Osteocyte (in vitro differentiated cells): ENCODE measurements around the gene EEF1AKMT4. TPM values are rescaled to one million over a fixed set of nuclear protein-coding genes. Genes with fewer than 3 reads are reported as not detected.
A peak's percentile ranks its signal among the peaks of the same experiment; 100 is the strongest.

Source experiments
- DNase-seq: peaks from one replicate; pipeline ENCODE4 v3.0.0; 2021; ENCODE audit warnings: mixed read lengths; ENCODE audit not compliant: unreplicated experiment; ENCODE audit errors: extremely low spot score
- H3K27ac Mint-ChIP-seq: one replicate; pipeline ENCODE4 v1.8.0; 2021; ENCODE audit warnings: mild to moderate bottlenecking, mixed read lengths; ENCODE audit not compliant: unreplicated experiment
- H3K27me3 Mint-ChIP-seq: one replicate; pipeline ENCODE4 v1.8.0; 2021; ENCODE audit warnings: mixed read lengths; ENCODE audit not compliant: unreplicated experiment
- H3K36me3 Mint-ChIP-seq: one replicate; pipeline ENCODE4 v1.8.0; 2021; ENCODE audit warnings: mixed read lengths; ENCODE audit not compliant: unreplicated experiment
- H3K4me1 Mint-ChIP-seq: one replicate; pipeline ENCODE4 v1.8.0; 2021; ENCODE audit warnings: mixed read lengths; ENCODE audit not compliant: unreplicated experiment
- H3K4me3 Mint-ChIP-seq: one replicate; pipeline ENCODE4 v1.8.0; 2021; ENCODE audit warnings: mild to moderate bottlenecking, moderate library complexity, mixed read lengths; ENCODE audit not compliant: unreplicated experiment
- H3K9me3 Mint-ChIP-seq: one replicate; pipeline ENCODE4 v1.8.0; 2021; ENCODE audit warnings: mixed read lengths; ENCODE audit not compliant: unreplicated experiment
- total RNA-seq: library from RNA; stranded (reverse); gene quantifications from 2 replicates; pipeline ENCODE4 v1.2.1, GENCODE V29; 2021
- TF ChIP-seq, protein P1 (sequence below): fragments of 200-600 bp; sonication (generic); IDR thresholded peaks from 2 replicates; pipeline ENCODE4 v1.5.0; 2021; ENCODE audit warnings: antibody characterized with exemption, mild to moderate bottlenecking, moderate library complexity

Gene EEF1AKMT4
- total RNA-seq, 1 donor from 2014 or later: 4.5 TPM

DNA sequence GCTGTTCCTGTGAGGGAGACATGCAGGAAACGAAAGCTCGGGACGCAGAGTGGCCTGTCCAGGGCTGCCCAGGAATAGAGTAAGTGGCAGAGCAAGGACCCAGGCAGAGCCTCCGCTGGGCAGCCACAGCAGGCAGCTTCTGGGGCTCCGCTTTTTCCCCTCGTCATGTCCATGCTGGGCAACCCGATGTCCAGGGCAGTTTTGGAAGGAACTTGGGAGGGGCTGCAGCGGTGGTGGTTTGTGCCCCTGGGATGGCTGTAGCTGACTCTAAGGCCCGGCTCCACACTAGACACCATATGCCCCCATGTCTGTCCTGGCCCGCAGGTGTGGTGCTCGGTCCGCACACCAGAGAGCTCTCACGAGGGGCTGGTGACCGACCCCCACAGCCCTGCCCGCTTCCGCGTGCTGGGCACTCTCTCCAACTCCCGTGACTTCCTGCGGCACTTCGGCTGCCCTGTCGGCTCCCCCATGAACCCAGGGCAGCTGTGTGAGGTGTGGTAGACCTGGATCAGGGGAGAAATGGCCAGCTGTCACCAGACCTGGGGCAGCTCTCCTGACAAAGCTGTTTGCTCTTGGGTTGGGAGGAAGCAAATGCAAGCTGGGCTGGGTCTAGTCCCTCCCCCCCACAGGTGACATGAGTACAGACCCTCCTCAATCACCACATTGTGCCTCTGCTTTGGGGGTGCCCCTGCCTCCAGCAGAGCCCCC lies 42.4 kb downstream of the EEF1AKMT4 start:
- no peaks in the 10 kb centered on the region for H3K4me1 Mint-ChIP-seq
- no peak overlapping the region for H3K4me3 Mint-ChIP-seq
- no peaks in the 10 kb centered on the region for H3K36me3 Mint-ChIP-seq
- TF ChIP-seq, protein P1, sequence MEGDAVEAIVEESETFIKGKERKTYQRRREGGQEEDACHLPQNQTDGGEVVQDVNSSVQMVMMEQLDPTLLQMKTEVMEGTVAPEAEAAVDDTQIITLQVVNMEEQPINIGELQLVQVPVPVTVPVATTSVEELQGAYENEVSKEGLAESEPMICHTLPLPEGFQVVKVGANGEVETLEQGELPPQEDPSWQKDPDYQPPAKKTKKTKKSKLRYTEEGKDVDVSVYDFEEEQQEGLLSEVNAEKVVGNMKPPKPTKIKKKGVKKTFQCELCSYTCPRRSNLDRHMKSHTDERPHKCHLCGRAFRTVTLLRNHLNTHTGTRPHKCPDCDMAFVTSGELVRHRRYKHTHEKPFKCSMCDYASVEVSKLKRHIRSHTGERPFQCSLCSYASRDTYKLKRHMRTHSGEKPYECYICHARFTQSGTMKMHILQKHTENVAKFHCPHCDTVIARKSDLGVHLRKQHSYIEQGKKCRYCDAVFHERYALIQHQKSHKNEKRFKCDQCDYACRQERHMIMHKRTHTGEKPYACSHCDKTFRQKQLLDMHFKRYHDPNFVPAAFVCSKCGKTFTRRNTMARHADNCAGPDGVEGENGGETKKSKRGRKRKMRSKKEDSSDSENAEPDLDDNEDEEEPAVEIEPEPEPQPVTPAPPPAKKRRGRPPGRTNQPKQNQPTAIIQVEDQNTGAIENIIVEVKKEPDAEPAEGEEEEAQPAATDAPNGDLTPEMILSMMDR: no peak
- H3K27ac Mint-ChIP-seq: no peak overlapping the region
- peaks cover 23% of the 10 kb centered on the region for H3K27me3 Mint-ChIP-seq
- no peak for DNase-seq
- H3K9me3 Mint-ChIP-seq: no peaks in the 10 kb centered on the region

DNA sequence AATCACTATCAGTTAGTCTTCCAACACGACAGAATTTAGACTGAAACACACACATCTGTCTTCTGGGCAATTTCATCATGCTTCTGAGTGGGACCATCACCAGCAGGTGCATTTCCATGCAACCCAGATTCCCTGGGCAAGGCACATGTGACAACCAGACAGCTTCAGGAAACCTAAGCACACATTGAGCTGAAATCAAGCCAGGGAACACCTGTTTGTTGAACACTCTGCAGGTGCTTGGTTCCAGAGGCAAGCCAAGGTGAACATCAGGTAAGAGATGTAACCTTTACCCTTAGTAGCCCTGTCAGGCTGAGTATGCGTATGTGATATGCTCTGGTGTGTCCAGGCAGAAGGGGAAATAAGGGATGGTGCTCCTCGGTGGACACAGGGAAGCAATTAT lies 46.3 kb downstream of the EEF1AKMT4 start:
- TF ChIP-seq, protein P1: no peak
- H3K9me3 Mint-ChIP-seq: no peaks in the 10 kb centered on the region
- H3K36me3 Mint-ChIP-seq: peaks cover 3% of the 10 kb centered on the region
- DNase-seq: no peak
- peaks cover 16% of the 10 kb centered on the region for H3K4me1 Mint-ChIP-seq
- no peak overlapping the region for H3K27ac Mint-ChIP-seq
- no peak overlapping the region for H3K4me3 Mint-ChIP-seq
- H3K27me3 Mint-ChIP-seq: peaks cover 14% of the 10 kb centered on the region

DNA sequence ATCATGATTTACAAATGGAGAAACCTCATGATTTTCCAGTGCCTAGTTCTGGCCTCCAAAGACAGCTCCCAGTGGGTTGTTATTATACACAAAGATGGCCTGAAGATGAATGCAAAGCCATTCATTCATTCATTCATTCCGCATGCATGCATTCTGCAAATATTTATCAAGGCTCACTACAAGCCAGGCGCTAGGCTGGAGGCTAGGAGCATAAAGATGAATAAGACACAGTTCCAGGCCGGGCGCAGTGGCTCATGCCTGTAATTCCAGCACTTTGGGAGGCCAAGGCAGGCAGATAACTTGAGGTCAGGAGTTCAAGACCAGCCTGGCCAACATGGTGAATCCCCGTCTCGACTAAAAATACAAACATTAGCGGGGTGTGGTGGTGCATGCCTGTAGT lies 47.1 kb downstream of the EEF1AKMT4 start:
- H3K4me3 Mint-ChIP-seq: no peak overlapping the region
- DNase-seq: no peak
- peaks cover 16% of the 10 kb centered on the region for H3K4me1 Mint-ChIP-seq
- H3K36me3 Mint-ChIP-seq: peaks cover 10% of the 10 kb centered on the region
- TF ChIP-seq, protein P1: no peak
- H3K27ac Mint-ChIP-seq: no peak overlapping the region
- H3K9me3 Mint-ChIP-seq: no peaks in the 10 kb centered on the region
- peaks cover 14% of the 10 kb centered on the region for H3K27me3 Mint-ChIP-seq

DNA sequence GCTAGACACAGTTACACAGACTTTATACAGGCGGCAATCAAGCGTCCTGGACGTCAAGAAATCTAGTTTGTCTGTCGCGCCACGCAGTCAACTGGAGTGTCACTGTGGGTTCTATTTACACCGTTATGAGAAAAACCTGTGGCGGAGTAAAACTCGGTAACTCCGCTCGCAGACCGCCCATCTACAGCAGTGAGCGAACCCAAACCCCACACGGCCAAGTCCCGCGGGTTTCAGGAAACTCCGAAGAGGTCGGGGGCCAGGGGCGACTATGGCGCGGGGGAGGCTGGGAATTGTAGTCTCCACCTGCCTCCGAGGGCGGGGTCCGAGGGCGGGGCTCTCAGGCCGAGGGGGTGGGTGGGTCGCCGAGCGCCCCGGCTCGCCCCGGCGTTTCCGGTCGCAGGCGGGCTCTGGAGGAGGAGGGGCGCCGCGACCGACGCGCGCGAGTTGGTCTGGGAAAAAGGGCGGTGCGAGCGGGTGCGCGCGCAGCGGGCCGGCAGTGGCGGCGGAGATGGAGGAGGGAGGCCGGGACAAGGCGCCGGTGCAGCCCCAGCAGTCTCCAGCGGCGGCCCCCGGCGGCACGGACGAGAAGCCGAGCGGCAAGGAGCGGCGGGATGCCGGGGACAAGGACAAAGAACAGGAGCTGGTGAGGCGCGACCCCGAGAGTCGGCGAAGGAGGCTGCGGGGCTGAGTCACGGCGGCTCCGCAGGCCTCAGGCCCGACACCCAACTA lies 49.5 kb downstream of the EEF1AKMT4 start, which contains the start of gene PSMD2:
PSMD2 (plus strand) TSS at position 483 of the 729 bp plus-strand sequence; CDS start at position 509, 26 bp downstream.
- peaks cover 16% of the 10 kb centered on the region for H3K4me1 Mint-ChIP-seq
- peak; percentile 99 for DNase-seq

More for the DNA sequence above, 49.5 kb downstream of the EEF1AKMT4 start, which contains the start of gene PSMD2:
- Mint-ChIP-seq H3K36me3 (peaks cover 26% of the 10 kb centered on the region), H3K9me3 (no peaks in the 10 kb centered on the region), H3K27me3 (peaks cover 6% of the 10 kb centered on the region), H3K4me3 (peak within 1 kb of the TSS; percentile 92), H3K27ac (peak within 1 kb of the TSS; percentile 85)
- TF ChIP-seq, protein P1: no peak
